Central memory CD4-positive, alpha-beta T cell (primary cell): Measurements from ENCODE around the gene EEF1AKMT1.
"Not testable (repeated sequence)": the region's sequence is repeated elsewhere in the genome, so short reads cannot be mapped to it uniquely, and the experiment has no call there.

Source experiments
- DNase-seq: peaks from one replicate; pipeline ENCODE4 v3.0.0; 2022

Gene EEF1AKMT1

DNA sequence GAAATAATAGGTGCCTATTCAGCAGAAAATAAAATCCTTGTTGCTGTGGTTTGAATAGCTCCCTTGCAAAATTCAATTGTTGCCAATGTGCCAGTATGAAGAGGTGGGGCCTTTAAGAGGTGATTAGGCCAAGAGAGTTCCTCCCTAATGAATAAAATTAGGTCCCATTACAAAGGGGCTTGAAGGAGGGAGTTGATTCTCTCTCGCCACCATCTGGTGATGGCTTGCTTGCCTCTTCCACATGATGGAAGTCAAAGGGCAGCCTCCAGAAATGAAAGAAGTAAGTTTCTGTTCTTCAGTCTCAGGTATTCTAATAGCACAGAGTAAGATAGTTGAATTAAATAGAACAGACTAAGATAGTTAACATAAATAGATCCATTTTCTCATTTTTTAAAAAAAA is 3.0 kb upstream of the EEF1AKMT1 start:
- DNase-seq, result no peak

DNA sequence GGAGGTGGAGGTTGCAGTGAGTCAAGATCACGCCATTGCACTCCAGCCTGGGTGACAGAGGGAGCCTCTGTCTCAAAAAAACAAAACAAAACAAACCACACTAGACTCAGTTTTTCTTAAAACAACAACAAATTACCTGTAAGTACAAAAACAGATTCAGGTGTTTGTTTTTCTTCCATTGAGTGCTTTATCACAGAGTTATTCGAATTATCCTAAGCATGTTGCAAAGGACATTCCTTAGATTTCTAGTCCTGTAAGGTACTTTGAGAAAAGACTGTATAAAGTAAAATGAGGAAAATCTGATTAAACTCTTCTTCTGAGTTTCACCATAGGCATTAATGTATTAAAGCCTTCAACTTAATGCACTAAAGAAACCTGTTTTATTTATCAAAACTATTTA is 2.2 kb upstream of the EEF1AKMT1 start:
- no peak for DNase-seq

DNA sequence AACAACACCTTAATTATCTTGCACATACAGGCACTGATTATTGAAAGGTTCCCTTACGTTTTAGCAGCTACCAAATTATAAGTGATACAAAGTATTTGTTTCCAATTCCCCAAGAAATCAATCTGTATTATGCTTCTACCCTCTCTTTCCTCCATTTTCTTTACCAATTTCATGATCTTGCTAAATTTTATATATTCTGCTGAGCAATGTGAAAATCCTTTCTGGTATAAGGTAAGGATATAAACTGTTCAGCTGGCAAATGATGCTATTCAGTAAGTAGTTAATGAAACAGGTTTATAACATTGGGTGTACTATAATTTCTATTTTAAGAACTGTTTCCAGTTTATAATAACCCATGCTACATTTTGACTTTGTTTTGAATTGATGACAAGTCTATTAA is 985 bp upstream of the EEF1AKMT1 start:
- DNase-seq, result no peak

- DNase-seq, result no peak
Measured at GRCh38 chr13:20772401-20773131, 1.2 kb downstream of the EEF1AKMT1 start.

DNA sequence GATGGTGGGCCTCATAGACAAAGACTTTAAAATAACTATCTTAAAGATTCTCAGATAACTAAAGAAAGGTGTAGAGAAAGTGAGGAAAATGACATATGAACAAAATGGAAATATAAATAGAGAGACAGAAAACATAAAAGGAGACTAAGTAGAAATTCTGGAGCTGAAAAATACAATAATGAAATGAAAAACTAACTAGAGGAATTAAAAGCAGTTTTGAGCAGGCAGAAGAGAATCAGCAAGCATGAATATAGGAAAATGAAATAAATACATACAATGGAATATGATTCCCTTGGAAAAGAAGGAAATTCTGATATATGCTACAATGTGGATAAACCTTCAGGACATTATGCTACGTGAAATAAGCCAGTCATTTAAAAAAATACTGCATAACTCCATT is 3.9 kb downstream of the EEF1AKMT1 start:
- DNase-seq, result no peak

GRCh38 chr13:20769091-20769490 is 4.7 kb downstream of the EEF1AKMT1 start:
- DNase-seq, result no peak

GRCh38 chr13:20767309-20767943 is 6.3 kb downstream of the EEF1AKMT1 start:
- no peak for DNase-seq

- no peak for DNase-seq
Measured at GRCh38 chr13:20760872-20761271, 12.9 kb downstream of the EEF1AKMT1 start.

DNA sequence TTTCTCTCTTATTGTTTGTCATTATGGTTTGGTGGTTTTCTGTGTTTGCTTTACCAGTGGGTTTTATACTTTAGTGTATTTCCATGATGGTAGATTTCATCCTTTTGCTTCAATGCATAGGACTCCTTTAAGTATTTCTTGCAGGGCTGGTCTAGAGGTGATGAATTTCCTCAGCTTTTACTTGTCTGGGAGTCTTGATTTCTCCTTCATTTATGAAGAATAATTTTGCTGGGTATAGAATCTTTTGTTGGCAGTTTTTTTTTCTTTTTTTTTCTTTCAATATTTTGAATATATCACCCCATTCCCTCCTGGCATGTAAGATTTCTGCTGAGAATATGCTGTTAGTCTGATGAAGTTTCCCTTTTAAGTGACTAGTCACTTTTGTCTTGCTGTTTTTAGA is 19.8 kb downstream of the EEF1AKMT1 start:
- no peak for DNase-seq

- no peak for DNase-seq
Measured at GRCh38 chr13:20749377-20749776, 24.4 kb downstream of the EEF1AKMT1 start.

DNA sequence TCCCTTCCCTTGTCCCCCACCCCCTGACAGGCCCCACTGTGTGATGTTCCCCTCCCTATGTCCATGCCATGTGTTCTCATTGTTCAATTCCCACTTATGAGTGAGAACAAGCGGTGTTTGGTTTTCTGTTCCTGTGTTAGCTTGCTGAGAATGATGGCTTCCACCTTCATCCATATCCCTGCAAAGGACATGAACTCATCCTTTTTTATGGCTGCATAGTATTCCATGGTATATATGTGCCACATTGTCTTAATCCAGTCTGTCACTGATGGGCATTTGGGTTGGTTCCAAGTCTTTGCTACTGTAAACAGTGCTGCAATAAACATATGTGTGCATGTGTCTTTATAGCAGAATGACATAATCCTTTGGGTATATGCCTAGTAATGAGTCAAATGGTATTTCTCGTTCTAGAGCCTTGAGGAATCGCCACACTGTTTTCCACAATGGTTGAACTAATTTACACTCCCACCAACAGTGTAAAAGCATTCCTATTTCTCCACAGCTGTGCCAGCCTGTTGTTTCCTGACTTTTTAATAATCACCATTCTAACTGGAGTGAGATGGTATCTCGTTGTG is 29.8 kb downstream of the EEF1AKMT1 start:
- DNase-seq, result not testable (repeated sequence)

- no peak for DNase-seq
Measured at GRCh38 chr13:20740021-20740420, 33.7 kb downstream of the EEF1AKMT1 start.

GRCh38 chr13:20738616-20739015 is 35.1 kb downstream of the EEF1AKMT1 start:
- no peak for DNase-seq

- DNase-seq, result no peak
Measured at GRCh38 chr13:20729633-20730585, 43.9 kb downstream of the EEF1AKMT1 start.

DNA sequence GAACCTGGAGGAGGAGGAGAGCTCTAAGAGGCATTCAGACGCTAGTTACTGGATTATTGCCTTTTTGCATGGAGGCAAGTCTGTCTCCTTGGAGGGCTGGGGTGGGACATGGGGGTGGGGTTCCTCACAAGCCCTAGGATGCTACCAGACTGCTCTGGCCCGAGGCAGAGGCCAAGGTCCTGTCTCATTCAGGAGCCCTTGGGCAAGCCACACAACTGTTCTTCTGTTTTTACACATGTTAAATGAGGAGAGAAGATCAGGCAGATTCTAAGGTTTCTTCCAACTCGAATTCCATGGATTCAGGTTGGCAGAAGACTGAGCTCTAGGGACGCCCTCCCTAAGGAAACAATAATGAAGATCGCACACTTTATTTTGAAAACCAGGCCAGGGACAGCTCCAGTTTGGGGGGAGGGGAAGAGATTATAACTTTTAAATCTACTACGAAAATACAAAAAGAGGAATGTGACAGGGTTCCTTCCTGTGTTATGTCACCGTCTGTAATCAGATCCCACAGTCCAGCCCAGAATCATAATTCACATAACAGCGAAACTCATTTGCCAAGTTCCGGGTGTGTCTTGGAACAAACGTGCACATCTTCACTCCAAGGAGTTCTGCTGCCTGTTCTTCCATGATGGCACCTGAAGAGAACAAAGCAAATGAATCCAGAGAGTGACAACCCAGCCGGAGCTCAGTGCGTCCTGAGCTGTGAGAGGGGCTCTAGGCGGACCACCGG is 45.0 kb downstream of the EEF1AKMT1 start:
- DNase-seq, result no peak

DNA sequence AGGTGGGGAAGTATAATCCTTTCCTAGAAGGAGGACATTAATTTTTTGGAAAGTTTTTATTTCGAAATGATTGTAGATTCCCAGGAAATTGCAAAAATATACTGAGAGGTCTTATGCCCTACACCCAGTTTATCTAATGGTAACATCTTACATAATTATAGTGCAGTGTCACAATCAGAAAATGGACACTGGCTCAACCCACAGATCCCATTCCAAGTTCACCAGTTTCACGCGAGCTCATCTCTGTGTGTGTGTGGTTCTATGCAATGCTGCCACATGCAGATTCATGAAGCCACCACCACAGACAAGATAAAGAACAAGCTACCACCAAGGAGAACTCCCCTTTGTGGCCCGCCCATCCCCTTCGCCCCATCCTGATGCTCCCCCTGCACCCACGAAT is 45.9 kb downstream of the EEF1AKMT1 start:
- DNase-seq, result no peak

DNA sequence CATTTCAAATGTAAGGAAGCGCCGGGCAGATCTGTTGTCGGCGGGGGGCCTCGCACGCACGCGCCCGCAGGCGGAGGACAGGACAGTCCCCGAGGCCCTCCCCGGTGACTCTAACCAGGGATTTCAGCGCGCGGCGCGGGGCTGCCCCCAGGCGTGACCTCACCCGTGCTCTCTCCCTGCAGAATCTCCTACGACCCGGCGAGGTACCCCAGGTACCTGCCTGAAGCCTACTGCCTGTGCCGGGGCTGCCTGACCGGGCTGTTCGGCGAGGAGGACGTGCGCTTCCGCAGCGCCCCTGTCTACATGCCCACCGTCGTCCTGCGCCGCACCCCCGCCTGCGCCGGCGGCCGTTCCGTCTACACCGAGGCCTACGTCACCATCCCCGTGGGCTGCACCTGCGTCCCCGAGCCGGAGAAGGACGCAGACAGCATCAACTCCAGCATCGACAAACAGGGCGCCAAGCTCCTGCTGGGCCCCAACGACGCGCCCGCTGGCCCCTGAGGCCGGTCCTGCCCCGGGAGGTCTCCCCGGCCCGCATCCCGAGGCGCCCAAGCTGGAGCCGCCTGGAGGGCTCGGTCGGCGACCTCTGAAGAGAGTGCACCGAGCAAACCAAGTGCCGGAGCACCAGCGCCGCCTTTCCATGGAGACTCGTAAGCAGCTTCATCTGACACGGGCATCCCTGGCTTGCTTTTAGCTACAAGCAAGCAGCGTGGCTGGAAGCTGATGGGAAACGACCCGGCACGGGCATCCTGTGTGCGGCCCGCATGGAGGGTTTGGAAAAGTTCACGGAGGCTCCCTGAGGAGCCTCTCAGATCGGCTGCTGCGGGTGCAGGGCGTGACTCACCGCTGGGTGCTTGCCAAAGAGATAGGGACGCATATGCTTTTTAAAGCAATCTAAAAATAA is 52.1 kb downstream of the EEF1AKMT1 start:
- no peak for DNase-seq

DNA sequence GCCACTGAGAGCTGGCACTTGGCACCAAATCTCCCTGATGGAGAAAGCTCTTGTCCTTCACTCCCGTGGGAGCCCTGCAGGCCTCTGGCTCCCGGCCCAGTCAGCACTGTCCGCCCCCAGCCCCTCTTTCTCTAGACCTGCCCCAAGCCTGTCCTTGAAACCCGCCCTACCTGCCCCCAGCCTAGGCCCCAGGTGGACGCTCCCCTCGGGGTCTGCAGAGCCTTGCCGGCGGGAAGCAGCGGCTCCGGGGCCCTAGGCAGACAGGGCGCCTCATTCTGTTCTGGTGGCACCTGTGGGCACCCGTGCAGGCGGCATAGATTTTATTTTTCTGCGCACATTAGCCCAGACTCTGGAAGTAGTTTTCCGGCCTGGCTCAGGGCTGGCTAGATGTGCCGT is 52.7 kb downstream of the EEF1AKMT1 start:
- DNase-seq, result no peak

- DNase-seq, result no peak
Measured at GRCh38 chr13:20720499-20720898, 53.3 kb downstream of the EEF1AKMT1 start.

DNA sequence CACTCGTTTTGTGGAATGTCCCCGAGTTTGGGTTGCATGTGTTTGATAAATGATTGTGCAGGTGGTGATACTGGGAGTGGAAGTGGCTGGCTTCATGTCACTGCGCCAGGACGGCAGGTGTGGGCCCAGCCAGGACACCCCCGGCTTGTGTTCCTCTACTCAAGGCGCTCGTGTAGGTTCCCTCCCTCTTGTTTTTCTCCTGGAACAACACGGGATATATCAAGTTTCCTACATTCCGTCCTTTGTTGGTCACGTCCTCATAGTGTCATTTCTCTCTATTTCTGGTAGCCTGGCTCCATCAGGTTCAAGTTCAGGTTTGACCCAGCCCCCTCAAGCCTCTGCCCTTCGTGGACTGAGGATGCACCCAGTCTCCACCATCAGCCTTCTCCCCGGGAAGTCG is 54.0 kb downstream of the EEF1AKMT1 start:
- no peak for DNase-seq

DNA sequence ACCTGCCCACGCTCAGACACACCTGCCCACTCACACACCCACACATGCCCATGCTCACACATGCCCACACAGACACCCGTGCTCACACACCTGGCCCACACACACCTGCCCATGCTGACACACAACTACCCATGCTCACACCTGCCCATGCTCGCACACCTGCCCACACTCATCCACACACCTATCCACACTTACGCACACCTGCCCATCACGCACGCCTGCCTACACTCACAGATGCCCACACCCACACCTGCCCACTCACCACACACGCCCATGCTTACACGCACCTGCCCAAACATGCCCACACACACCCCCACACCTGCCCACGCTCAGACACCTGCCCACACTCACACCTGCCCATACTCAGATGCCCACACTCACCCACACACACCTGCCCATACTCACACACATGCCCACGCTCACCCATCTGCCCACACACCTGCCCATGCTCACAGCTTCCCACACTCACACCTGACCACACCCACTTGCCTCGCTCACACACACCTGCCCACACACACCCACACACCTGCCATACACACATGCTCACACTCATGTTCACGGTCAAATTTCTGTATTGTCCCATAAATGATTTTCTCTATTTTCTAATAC is 54.7 kb downstream of the EEF1AKMT1 start:
- no peak for DNase-seq
